ENCODE data around the gene C19orf38.
A peak's percentile ranks its signal among the peaks of the same experiment; 100 is the strongest.
"Not testable (repeated sequence)": the region's sequence is repeated elsewhere in the genome, so short reads cannot be mapped to it uniquely, and the experiment has no call there.

The C19orf38 gene

DNA sequence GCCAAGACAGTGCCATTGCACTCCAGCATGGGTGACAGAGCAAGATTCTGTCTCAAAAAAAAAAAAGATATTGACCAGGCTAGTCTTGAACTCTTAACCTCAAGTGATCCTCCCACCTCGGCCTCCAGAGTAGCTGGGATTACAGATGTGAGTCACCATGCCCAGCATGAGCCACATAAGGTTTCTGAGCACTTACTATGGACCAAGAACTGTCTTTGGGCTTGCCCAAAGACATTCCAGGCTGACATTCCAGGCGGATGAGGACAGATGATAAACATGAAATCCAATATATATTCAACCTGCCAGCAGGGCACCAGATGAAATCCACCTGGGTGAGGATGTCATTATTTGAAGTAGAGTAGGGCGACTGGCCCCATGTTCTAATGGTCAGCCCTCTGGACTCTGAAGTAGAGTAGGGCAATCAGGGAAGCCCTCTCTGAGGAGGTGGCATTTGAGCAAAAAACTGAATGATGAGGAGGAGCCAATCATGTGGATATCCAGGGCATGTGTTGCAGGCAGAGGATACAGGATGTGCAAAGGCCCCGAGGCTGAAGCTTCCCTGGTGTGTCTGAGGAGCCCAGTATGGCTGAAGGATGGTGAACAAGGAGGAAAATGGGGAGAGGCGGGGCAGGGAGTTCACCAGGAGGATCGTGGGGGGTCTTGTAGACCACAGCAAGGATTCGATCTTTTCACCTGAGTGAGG is 4.0 kb downstream of the C19orf38 start:
- no peak for DNase-seq (ENCODE audit: low read depth)

DNA sequence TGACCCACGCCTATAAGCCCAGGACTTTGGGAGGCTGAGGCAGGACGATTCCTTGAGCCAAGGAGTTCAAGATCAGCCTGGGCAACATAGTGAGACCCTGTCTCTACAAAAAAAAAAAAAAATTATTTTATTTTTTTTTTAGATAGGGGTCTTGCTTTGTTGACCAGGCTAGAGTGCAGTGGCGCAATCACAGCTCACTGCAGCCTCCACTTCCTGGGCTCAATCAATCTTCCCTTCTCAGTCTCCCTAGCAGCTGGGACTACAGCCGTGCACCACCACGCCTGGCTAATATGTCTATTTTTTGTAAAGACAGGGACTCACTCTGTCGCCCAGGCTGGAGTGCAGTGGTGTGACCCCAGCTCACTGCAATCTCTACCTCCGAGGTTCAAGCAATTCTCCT is 4.7 kb downstream of the C19orf38 start:
- no peak for DNase-seq (ENCODE audit: low read depth)

DNA sequence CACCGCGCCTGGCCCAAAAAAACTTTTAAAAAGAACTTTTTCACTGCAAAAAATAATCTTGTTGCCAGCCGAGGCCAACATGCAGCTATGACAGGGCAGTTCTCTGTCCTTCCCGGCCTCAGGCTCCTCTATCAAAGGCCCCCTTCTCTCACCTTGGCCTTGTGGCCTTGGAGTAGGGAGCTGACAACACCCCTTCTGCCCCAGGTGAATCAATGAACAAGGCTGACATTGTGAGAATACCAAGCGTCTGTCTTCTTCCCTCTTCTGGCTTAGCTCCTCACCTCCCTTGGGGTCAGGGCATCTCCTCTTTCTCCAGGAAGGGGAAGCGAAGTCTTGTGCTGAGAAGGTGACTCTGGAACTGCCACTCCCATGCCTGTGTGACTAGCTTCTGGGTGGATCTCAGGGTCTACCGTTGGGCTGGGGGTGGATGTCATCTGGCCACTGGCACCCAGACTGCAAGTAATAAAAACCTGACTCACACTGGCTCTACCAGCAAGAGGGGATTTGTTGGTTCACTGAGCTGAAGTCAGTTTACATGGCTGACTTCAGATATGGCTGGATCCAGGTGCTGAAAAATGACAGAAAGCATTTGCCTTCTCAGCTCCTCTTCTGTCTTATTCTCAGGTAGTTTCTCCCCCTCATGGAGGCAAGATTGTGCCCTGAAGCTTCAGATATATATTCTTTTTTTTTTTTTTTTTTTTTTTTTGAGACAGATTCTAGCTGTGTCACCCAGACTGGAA is 6.3 kb downstream of the C19orf38 start:
- DNase-seq (ENCODE audit: low read depth) = no peak

DNA sequence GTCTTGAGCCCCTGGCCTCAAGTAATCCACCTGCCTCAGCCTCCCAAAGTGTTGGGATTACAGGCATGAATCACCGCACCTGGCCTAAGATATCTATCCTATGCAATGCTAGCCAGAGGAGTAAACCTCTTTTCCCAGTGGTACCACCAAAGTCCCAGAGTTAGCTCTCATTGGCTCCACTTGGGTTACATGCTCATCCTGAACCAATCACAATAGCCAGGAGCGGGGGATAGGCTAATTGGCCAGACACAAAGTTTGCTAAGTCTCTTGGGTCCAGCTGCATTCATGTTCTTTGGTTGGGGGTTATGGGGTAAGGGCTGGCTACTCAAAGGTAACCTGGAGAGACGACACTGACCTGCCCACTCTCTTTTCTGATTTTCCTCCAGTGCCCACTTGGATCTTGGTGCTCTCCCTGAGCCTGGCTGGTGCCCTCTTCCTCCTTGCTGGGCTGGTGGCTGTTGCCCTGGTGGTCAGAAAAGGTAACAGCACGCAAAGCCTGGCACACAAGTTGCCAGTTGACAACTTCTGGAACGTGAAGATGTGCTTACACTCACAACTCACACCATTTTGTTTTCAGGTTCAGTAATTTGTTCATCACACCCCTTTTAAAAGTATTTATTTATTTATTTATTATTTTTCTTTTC is 7.8 kb downstream of the C19orf38 start:
- no peak for DNase-seq (ENCODE audit: low read depth)

DNA sequence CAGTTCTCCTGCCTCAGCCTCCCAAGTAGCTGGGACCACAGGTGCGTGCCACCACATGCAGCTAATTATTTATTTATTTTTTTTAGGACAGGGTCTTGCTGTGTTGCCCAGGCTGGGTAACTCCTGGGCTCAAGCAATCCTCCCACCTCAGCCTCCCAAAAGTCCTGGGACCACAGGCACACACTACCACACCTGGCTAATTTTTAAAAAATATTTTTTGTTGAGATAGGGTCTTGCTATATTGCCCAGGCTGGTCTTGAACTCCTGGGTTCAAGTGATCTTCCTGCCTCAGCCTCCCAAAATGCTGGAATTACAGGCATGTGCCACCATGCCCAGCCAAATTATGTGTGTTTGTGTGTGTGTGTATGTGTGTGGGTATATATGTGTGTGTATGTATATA is 8.7 kb downstream of the C19orf38 start:
- DNase-seq (ENCODE audit: low read depth) = not testable (repeated sequence)

DNA sequence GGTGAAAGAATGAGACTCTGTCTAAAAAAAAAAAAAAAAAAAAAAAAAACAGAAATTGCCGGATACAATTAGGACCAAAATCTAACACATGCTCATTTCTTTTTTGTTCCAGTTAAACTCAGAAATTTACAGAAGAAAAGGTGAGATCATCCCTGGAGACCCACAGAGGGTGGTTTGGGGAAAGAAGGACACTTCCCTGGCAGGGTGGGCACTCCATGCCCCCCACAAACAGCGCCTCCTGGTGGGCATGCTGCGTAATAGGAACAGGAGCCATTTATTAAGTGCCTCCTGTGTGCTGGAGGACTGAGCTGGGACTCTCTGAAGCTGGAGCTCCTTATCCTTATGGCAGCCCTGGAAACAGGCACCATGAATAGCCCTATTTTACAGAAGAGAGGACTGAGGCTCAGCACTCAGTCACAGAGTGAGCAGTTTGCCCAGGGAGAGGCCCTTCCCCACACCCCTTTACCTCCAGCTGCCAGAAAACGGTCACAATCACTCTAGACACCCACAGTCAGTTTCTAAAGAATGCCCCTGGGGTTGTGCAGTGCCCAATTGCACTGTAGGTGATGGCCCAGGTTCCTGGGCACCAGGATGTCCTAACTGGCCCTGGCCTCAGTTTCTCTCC is 10.1 kb downstream of the C19orf38 start:
- DNase-seq (ENCODE audit: low read depth) = no peak

DNA sequence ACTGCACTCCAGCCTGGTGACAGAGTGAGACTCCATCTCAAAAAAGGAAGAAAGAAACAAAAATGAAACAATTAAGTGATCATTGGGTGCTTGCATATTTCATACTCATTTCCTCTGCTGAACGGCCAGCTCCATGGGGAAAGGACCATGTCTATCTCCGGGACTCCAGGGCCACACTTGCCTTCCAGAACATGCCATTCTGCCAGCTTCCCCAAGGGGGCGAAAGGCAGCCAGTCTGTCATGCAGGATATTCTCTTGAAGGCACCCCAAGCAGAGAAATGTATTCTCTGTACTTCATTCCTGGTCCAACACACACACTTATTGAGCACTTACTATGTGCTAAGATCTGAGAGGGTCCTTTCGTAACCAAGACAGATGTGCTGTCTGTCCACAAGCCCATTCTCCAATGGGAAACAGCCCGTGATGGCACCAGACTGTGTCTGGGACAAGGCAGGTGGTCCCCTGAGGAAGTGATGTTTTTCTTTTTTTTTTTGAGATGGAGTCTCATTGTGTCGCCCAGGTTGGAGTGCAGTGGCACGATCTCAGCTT is 13.0 kb downstream of the C19orf38 start:
- no peak for DNase-seq (ENCODE audit: low read depth)

DNA sequence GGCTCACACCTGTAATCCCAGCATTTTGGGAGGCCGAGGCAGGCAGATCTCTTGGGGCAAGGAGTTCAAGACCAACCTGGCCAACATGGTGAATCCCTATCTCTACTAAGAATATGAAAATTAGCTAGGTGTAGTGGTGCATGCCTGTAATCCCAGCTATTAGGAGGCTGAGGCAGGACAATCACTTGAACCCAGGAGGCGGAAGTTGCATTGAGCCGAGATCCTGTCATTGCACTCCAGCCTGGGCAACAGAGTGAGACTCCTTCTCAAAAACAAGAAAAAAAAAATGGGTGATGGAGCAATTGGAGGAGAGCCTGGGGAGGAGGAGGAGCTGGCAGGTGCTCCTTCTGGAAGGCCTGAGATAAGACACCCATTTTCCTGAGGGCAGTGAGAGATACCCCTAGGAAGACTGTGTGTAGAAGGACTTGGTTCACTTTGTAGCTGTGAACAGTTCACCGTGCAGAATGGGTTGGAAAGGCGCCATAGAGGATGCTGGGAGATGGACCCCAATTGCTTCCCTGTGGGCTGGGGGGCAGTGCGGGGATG is 14.4 kb downstream of the C19orf38 start:
- DNase-seq (ENCODE audit: low read depth) = no peak

DNA sequence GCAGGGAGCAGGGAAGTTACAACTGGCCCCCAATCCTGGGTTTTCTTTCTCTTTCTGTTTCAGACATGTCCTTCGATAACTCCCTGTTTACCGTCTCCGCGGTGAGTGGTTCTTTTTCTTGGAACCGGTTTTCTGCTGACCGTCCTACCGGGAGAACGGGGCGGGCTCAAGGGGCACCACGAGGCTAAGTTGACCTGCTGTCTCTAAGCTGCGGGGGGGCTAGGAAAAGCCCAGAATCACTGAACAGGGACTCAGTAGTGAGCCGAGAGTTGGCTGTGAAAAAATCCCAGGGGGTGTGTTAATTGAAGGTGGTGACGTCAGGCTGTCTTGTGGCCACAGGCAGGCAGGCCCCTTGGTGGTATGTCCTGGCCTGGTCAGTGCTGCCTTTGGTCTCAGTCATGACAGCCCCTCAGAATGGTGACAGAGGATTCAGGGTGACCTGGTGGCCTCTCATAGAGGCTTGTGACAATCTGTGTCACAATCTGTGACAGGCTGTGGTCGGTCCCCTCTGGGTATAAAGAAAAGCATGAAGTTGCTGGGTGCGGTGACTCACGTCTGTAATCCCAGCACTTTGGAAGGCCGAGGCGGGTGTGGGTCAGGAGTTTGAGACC is 15.0 kb downstream of the C19orf38 start:
- peak; percentile 77 for DNase-seq (ENCODE audit: low read depth)

DNA sequence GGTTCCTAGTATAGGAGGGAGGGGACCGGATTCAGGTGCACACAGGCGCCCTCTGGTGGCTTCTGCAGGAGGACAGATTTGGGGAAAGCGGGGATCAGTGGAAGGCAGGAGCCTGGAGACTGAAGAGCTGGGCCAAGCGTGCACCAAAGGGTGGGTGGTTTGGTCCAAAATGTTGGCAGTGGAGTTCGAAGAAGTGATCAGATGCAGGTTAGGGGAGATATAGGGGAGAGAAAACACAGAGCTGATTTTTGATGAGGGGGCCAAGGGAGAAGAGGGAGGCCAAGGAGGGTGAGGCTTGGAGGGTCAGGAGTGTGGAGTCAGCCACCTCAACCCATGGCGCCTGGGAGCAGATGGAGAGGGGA is 16.3 kb downstream of the C19orf38 start:
- peak; percentile 65 for DNase-seq (ENCODE audit: low read depth)

DNA sequence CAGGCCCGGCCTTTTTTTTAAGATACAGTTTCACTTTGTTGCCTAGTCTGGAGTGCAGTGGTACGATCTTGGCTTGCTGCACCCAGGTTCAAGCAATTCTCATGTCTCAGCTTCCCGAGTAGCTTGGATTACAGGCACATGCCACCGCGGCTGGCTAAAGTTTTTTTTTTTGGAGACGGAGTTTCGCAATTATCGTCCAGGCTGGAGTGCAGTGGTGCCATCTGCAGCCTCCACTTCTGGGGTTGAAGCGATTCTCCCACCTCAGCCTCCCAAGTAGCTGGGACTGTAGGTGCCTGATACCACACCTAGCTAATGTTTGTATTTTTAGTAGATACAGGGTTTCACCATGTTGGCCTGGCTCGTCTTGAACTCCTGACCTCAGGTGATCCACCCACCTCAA is 18.3 kb downstream of the C19orf38 start:
- DNase-seq (ENCODE audit: low read depth) = no peak

DNA sequence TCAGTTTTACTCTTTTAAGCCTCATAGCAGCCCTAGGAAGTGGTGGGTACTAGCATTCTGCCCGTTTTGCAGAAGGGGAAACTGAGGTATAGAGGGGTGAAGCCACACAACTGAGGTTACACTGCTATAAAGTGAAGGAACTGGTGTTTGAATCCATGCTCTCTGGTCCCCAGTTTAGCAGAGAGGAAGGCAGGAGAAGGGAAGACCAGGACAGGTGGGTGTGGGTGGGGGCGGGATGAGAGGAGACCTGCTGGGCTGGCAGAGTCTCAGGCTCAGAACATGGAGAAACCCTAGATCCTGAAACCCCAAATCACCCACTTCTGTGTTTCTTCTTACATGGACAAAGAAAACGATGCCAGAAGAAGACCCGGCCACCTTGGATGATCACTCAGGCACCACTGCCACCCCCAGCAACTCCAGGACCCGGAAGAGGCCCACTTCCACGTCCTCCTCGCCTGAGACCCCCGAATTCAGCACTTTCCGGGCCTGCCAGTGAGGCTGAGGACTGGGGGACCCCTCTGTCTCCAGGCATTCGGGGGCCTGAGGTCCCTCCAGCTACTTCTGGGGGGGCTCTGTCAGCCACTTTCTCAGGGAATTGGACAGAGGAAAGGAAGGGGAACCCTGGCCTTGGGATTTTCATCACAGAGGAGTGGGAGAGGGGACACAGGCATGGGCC is 20.8 kb downstream of the C19orf38 start:
- DNase-seq (ENCODE audit: low read depth) = no peak

DNA sequence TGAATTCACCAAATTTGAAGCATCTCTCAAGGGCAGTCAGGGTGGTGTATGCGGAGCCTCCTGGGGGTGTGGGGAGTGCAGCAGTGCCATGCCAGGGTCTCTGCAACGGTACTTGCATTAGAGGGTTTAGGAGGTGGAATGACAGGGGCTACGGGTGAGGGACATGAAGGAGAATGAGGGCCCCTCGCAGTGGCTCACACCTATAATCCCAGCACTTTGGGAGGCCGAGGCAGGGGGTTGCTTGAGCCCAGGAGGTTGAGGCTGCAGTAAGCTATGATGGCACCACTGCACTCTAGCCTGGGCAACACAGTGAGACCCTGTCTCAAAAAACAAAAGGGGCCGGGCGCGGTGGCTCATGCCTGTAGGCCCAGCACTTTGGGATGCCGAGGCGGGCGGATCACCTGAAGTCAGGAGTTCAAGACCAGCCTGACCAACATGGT is 21.7 kb downstream of the C19orf38 start:
- not testable (repeated sequence) for DNase-seq (ENCODE audit: low read depth)

DNA sequence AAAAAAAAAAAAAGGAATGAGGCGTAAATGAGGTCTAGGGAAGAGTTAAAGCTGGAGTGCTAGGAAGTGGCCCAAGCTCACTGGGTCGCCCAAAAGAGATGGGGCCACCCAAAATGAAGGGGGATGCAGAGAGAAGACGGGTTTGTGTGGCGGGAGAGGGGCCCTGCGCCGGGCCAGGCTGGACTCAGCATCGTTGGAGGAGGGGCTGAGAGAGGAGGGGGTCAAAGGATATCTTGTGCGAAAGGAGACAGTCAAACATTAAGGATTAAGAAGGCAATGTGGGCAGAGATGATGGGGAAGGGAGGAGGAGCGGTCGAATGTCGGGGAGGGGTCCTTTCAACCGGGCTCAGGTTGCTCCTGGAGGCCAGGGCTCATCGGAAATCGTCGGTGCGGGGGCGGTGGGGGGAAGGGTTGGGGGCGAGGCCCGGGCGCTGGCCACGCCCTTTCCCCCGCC is 22.3 kb downstream of the C19orf38 start:
- DNase-seq (ENCODE audit: low read depth) = no peak

DNA sequence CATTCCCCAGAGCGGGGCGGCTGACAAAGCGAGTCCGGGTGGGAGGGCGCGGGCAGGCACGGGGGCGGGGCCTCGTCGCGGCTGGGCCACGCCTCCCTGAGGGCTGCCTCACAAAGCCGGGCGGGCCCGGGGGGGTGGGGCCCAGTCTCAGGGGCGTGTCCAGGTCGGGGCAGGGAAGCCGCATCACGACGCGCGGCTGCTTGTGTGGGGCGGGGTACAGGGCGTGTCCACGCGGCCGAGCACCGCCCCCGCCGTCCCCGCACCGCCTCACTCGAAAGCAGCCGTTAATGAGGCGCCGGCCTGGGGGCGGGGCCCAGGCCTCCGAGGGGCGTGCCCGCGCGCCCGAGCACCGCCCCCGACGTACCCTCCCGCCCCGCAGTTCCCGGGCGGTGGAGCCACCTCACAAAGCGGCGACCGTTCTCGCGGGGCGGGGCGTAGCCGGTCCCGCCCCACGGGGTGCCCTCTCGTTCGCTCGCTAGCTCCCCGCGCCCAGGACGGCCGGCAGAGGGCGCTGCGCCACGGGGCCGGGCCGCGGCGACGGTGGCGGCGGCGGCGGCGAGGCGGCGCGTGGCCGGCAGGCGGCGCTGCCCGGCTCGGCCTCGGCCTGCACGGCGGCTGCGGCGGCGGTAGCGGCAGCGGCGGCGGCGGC is 22.9 kb downstream of the C19orf38 start, which contains the start of gene CARM1:
Gene CARM1 (plus strand): TSS at position 599 of the 649 bp plus-strand sequence. CDS start 150 bp downstream, outside the sequence.
- DNase-seq (ENCODE audit: low read depth) = peak; percentile 95

DNA sequence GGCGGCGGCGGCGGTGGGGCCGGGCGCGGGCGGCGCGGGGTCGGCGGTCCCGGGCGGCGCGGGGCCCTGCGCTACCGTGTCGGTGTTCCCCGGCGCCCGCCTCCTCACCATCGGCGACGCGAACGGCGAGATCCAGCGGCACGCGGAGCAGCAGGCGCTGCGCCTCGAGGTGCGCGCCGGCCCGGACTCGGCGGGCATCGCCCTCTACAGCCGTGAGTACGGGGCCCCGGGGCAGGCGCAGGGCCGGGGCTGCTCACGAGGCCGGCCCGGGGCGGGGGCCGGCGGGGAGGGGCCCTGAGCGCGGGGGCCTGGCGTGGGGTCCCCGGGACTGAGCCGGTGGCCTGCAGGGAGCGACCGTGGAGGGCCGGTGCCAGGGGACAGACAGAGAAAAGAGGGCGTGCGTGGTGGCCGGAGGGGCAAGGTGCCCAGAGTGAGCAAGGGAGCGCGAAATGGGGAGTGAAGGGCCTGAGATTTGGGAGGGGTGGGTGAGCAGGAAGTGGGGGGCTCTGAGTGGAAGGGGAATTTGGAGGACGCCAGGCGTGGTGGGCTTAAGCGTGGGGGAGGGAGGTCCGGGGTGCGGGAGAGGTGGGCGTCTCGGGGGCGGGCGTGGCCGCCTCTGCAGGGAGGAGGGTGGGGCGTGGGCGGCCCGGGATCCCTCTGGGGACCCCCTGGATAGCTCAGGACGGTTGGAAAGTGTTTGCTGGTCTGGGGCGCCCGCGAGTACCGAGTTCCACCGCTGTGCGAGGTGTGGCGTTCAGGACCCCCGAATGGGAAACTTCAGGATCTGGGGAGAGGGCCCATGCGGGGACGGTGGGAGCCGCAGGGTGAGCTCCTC is 23.7 kb downstream of the C19orf38 start:
- no peak for DNase-seq (ENCODE audit: low read depth)

DNA sequence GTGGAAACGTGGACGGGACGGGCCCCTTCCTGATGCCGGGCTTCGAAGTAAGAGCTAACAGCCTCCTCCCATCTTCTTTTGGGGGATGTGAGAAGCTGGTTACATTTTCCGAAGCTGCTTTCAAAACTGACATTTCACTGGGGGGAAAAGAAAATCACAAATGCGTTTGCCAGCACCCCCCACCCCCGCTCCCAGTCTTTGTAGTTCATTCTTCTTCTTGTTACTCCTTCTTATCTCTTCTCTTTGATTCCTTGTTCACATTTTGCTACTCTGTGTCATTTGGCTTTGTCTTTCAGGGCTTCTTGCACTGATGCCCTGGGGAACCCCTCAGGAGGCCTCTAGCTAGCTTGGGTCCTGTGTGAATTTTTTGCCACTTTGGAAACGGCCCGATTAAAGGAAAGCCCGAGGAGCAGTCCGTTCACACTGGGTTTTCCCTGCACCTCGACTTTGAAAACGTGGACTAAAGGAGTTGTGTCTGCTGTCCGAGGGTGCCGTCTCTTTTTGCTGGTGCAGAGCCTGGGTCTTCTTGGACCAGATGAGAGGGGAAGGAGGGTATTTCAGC is 24.4 kb downstream of the C19orf38 start:
- DNase-seq (ENCODE audit: low read depth) = no peak

DNA sequence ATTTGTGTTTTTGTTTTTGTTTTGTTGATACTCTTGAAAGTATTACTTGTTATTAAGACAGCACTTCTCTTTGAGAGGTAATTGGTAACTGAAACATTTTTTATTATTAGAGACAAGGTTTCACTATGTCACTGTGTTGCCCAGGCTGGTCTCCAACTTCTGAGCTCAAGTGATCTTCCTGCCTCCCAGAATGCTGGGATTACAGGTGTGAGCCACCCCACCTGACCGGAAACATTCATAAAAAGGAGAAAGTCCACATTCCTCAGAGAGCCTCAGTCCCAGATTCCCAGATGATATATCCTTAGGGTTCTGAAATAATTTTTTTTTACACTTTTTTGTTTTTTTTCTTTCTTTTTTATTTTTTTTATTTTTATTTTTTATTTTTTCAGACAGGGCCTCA is 25.8 kb downstream of the C19orf38 start:
- no peak for DNase-seq (ENCODE audit: low read depth)
